ENCODE measurements around the gene CDC42SE2. TPM values are rescaled to one million over a fixed set of nuclear protein-coding genes. Genes with fewer than 3 reads are reported as not detected.
A peak's percentile ranks its signal among the peaks of the same experiment; 100 is the strongest.

Gene CDC42SE2
- total RNA-seq, 1 donor from 2014 or later: 73.2 TPM

DNA sequence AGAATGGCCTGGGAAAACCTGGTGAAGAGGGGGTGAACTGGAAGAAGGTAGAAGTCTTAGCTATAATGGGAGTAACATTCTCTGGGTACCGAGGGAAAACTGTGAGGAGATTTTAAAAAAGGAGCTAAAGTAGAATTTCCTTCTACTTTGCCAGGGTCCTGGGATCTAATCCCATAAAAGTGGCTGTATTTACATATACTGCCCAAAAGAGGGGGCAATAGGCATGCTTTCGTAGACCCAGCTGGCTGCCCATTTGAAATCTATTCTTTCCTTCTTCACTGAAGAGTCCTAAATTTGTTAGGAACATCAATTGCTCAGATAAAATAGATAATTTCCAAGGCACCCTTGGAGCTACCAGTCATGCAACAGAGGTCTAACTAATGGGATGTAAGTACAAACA lies 159.2 kb downstream of the CDC42SE2 start:
- Histone ChIP-seq H3K4me3 (ENCODE audit: low read depth, low read length) (no peak overlapping the region), H3K36me3 (ENCODE audit: control insufficient read depth, insufficient read depth, low read length) (peaks cover 4% of the 10 kb centered on the region), H3K27me3 (ENCODE audit: control insufficient read depth, insufficient read depth, low read length) (no peaks in the 10 kb centered on the region)
- DNase-seq (ENCODE audit: low read depth): peak; percentile 13
- FAIRE-seq: no peak
- peak; percentile 24 for TF ChIP-seq CTCF (IDR thresholded peaks at IDR 0.05; ENCODE audit: insufficient read depth, low read length, severe bottlenecking)

DNA sequence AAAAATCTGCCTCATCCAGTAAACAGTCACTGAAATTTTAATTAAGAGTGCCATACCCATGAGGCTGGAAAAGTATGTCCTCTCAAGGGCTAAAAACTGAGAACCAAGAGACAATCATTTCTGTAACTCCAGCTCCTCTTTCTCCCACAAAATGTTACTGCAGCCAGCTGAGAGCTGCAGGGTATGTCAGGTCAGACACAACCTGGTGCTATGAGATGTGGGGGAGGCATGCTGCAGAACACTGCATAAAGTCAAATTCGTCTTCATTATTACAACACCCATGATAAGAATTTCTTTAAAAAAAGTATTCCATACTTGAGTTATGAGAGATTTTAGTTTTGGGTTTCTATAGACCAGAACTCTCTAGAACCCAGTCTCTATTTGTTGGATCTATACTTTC lies 162.2 kb downstream of the CDC42SE2 start:
- no peak for TF ChIP-seq CTCF (IDR thresholded peaks at IDR 0.05; ENCODE audit: insufficient read depth, low read length, severe bottlenecking)
- Histone ChIP-seq H3K4me3 (ENCODE audit: low read depth, low read length) (no peak overlapping the region), H3K36me3 (ENCODE audit: control insufficient read depth, insufficient read depth, low read length) (peaks cover 8% of the 10 kb centered on the region), H3K27me3 (ENCODE audit: control insufficient read depth, insufficient read depth, low read length) (no peaks in the 10 kb centered on the region)
- FAIRE-seq (no peak), DNase-seq (ENCODE audit: low read depth) (no peak)

DNA sequence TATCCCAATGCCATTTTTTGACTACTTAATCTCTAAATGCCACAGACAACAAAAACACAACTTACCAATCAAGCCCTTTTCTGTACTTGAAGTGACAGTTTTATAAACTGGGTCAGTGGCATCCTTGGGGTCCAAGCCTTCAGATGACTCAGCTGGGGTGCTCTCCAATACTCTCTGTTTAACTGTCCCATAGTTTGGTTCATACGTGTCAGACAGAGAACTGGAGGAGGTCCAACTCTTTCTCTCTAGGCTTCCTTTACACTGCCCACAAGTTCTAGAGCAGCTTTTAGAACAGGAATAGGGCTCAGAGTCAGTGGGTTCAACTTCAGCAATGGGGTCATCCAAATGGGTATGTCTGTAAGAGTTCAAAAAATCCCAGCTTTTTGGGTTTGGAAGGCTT lies 166.9 kb downstream of the CDC42SE2 start:
- no peak for TF ChIP-seq CTCF (IDR thresholded peaks at IDR 0.05; ENCODE audit: insufficient read depth, low read length, severe bottlenecking)
- Histone ChIP-seq H3K4me3 (ENCODE audit: low read depth, low read length) (no peak overlapping the region), H3K36me3 (ENCODE audit: control insufficient read depth, insufficient read depth, low read length) (peaks cover 12% of the 10 kb centered on the region), H3K27me3 (ENCODE audit: control insufficient read depth, insufficient read depth, low read length) (no peaks in the 10 kb centered on the region)
- FAIRE-seq (peak; percentile 32), DNase-seq (ENCODE audit: low read depth) (no peak)

DNA sequence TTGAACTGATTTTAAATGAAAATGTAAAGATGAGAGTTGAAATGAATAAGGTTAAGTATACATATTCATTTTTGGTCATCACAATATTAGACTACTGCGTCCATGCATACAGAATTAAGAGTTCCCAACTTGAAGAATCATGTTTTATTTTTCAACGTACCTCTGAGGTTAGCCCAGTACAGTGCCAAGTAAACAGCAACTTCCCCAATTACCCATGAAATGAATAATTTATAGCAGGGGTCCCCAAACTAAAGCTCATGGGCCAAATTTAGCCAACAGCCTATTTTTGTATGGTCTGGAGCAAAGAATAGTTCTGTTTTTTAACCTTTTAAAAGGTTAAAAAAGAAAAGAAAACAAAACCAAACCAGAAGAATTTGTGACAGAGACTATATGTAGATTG lies 167.9 kb downstream of the CDC42SE2 start:
- DNase-seq (ENCODE audit: low read depth): no peak
- TF ChIP-seq CTCF (IDR thresholded peaks at IDR 0.05; ENCODE audit: insufficient read depth, low read length, severe bottlenecking): no peak
- Histone ChIP-seq H3K36me3 (ENCODE audit: control insufficient read depth, insufficient read depth, low read length) (peaks cover 9% of the 10 kb centered on the region), H3K27me3 (ENCODE audit: control insufficient read depth, insufficient read depth, low read length) (no peaks in the 10 kb centered on the region), H3K4me3 (ENCODE audit: low read depth, low read length) (no peak overlapping the region)
- FAIRE-seq: no peak

- no peak overlapping the region for H3K4me3 ChIP-seq (ENCODE audit: low read depth, low read length)
- DNase-seq (ENCODE audit: low read depth) (no peak), FAIRE-seq (no peak)
- no peak for TF ChIP-seq CTCF (IDR thresholded peaks at IDR 0.05; ENCODE audit: insufficient read depth, low read length, severe bottlenecking)
- H3K36me3 ChIP-seq (ENCODE audit: control insufficient read depth, insufficient read depth, low read length): peaks cover 8% of the 10 kb centered on the region
- no peaks in the 10 kb centered on the region for H3K27me3 ChIP-seq (ENCODE audit: control insufficient read depth, insufficient read depth, low read length)
These were observed 169.3 kb downstream of the CDC42SE2 start for GRCh38 chr5:131433109-131433508.

DNA sequence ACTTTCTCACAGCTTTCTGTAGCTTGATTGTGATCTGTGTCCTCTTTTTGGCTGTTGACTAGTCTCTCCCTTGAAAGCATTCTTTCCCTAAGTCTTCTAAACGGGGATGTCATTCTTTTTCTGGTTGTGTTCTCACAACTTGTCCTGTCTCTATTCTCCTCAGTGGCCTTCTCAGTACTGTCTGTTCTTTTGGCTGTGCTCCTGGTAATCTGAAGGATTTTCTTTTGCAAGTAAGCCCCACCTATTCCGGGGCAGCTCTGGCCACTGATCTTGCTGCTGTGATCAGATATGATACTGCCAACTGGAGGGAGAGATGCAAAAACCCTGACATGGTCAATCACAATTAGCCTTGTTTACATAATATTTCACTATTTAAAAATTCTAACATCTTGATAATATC lies 172.2 kb downstream of the CDC42SE2 start:
- Histone ChIP-seq H3K36me3 (ENCODE audit: control insufficient read depth, insufficient read depth, low read length) (peaks cover 3% of the 10 kb centered on the region), H3K27me3 (ENCODE audit: control insufficient read depth, insufficient read depth, low read length) (no peaks in the 10 kb centered on the region), H3K4me3 (ENCODE audit: low read depth, low read length) (no peak overlapping the region)
- no peak for DNase-seq (ENCODE audit: low read depth)
- TF ChIP-seq CTCF (IDR thresholded peaks at IDR 0.05; ENCODE audit: insufficient read depth, low read length, severe bottlenecking): no peak
- FAIRE-seq: no peak
